ENCODE results near the gene CBL.

DNA sequence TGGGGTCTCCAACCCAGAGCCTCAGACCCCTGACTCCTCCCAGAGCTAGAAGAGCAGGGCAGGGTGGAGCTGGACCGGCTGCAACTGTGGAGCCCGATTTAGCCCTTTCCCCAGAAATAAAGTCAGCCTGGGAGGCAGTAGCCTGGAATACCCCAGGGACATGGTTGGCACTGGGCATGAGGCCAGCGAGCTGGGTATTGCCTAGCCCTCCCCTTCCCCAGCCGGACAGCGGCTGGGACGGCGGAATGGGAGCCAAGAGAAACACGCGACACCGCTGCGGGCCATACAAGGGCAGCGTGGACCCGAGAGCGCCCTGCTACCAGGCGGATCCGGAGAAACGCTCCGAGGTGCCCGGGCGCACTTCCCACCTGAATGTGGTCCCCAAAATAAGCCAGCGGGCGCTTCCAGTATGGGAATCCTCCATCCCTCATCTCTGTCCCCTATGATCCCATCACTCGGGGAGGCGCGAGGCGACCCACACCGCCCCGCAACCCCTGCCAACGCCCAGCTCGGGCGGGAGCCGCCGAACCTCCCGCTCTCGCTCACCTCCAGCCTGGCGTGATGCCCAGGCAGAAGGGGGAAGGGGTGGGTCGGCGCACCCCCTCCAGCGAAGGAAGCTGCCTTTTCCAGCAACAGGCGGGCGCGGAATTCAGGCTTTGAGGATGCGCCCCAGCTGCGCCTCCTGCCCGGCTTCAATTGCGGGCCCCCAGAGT lies 110.0 kb downstream of the CBL start:
- TF ChIP-seq, protein P1, sequence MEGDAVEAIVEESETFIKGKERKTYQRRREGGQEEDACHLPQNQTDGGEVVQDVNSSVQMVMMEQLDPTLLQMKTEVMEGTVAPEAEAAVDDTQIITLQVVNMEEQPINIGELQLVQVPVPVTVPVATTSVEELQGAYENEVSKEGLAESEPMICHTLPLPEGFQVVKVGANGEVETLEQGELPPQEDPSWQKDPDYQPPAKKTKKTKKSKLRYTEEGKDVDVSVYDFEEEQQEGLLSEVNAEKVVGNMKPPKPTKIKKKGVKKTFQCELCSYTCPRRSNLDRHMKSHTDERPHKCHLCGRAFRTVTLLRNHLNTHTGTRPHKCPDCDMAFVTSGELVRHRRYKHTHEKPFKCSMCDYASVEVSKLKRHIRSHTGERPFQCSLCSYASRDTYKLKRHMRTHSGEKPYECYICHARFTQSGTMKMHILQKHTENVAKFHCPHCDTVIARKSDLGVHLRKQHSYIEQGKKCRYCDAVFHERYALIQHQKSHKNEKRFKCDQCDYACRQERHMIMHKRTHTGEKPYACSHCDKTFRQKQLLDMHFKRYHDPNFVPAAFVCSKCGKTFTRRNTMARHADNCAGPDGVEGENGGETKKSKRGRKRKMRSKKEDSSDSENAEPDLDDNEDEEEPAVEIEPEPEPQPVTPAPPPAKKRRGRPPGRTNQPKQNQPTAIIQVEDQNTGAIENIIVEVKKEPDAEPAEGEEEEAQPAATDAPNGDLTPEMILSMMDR (IDR thresholded peaks at IDR 0.05), result no peak
- TF ChIP-seq POLR2A (IDR thresholded peaks at IDR 0.05), result no peak
